HepG2 (cell line): ENCODE measurements around the gene MTRR. TPM values are rescaled to one million over a fixed set of nuclear protein-coding genes. Genes with fewer than 3 reads are reported as not detected.

Experiments
- FOXA1 ChIP-seq, 2 experiments: fragments of 450-650 bp in 1 of 2; sonication (generic) in 1 of 2; formaldehyde crosslinking in 1 of 2; IDR thresholded peaks; 2 replicates each; pipeline versions ENCODE4 v1.4.0 to v1.6.1; 2016 to 2020; ENCODE audit warnings: missing genetic modification reagents in 1 of 2
- FOXO1 ChIP-seq: sonication (generic); formaldehyde crosslinking; IDR thresholded peaks from 2 replicates; pipeline ENCODE4 v1.4.0; 2020; ENCODE audit warnings: missing genetic modification reagents
- GATA4 ChIP-seq: sonication (generic); IDR thresholded peaks from 2 replicates; pipeline ENCODE4 v1.6.1; 2016; ENCODE audit warnings: antibody characterized with exemption, low read depth, borderline replicate concordance
- GTF2F1 ChIP-seq: fragments of 150-350 bp; IDR thresholded peaks from 2 replicates; pipeline ENCODE4 v1.6.1; 2014; ENCODE audit warnings: low read length
- PHF5A ChIP-seq: IDR thresholded peaks from one replicate; pipeline ENCODE4 v1.6.1; 2018; ENCODE audit warnings: low read depth, missing genetic modification reagents; ENCODE audit not compliant: unreplicated experiment
- ZNF562 ChIP-seq: sonication (generic); formaldehyde crosslinking; IDR thresholded peaks from 2 replicates; pipeline ENCODE4 v1.8.0; 2022; ENCODE audit warnings: missing genetic modification reagents, borderline replicate concordance
- ZNF670 ChIP-seq: sonication (generic); formaldehyde crosslinking; IDR thresholded peaks from 2 replicates; pipeline ENCODE4 v1.8.0; 2022; ENCODE audit warnings: mild to moderate bottlenecking, missing genetic modification reagents, borderline replicate concordance
- polyA plus RNA-seq, 8 experiments: library from polyadenylated mRNA; depleted of rRNA in 3 of 8; stranded (reverse) in 7 of 8; unstranded in 1 of 8; fragments of >200 nt; fragmentation: Illumina TruSeq in 4 of 8; extraction: Trizol in 4 of 8; gene quantifications; 2 replicates each; pipeline versions ENCODE4 v1.2.1 to v1.2.3, GENCODE V29; 2011 to 2016; ENCODE audit warnings: low read depth in 4 of 8, missing spikeins in 1 of 8, mixed read lengths in 1 of 8; ENCODE audit not compliant: insufficient read depth in 1 of 8
- total RNA-seq, 5 experiments: library from RNA; depleted of rRNA; stranded (reverse); fragments of >200 nt; fragmentation: Illumina TruSeq; extraction: Trizol; gene quantifications; 2 replicates each; pipeline ENCODE4 v1.2.3, GENCODE V29; 2016; ENCODE audit warnings: low read depth in 1 of 5
- TF ChIP-seq, protein P1 (sequence below): IDR thresholded peaks from 2 replicates; pipeline ENCODE4 v1.6.1; 2016; ENCODE audit warnings: low read depth, missing genetic modification reagents, missing compliant biosample characterization
- TF ChIP-seq, protein P2 (sequence below): sonication (generic); formaldehyde crosslinking; IDR thresholded peaks from 2 replicates; pipeline ENCODE4 v1.8.0; 2022; ENCODE audit warnings: mild to moderate bottlenecking, missing genetic modification reagents
- TF ChIP-seq, protein P3 (sequence below): sonication (generic); IDR thresholded peaks from 2 replicates; pipeline ENCODE4 v1.6.1; 2016; ENCODE audit warnings: low read depth, borderline replicate concordance

MTRR gene
- total and polyA plus RNA-seq, 2 of the 13 experiments (the other 11 are each of a cell fraction or from before 2014, with no cell fraction given): 39.2 to 59.2 TPM

- TF ChIP-seq, protein P1, sequence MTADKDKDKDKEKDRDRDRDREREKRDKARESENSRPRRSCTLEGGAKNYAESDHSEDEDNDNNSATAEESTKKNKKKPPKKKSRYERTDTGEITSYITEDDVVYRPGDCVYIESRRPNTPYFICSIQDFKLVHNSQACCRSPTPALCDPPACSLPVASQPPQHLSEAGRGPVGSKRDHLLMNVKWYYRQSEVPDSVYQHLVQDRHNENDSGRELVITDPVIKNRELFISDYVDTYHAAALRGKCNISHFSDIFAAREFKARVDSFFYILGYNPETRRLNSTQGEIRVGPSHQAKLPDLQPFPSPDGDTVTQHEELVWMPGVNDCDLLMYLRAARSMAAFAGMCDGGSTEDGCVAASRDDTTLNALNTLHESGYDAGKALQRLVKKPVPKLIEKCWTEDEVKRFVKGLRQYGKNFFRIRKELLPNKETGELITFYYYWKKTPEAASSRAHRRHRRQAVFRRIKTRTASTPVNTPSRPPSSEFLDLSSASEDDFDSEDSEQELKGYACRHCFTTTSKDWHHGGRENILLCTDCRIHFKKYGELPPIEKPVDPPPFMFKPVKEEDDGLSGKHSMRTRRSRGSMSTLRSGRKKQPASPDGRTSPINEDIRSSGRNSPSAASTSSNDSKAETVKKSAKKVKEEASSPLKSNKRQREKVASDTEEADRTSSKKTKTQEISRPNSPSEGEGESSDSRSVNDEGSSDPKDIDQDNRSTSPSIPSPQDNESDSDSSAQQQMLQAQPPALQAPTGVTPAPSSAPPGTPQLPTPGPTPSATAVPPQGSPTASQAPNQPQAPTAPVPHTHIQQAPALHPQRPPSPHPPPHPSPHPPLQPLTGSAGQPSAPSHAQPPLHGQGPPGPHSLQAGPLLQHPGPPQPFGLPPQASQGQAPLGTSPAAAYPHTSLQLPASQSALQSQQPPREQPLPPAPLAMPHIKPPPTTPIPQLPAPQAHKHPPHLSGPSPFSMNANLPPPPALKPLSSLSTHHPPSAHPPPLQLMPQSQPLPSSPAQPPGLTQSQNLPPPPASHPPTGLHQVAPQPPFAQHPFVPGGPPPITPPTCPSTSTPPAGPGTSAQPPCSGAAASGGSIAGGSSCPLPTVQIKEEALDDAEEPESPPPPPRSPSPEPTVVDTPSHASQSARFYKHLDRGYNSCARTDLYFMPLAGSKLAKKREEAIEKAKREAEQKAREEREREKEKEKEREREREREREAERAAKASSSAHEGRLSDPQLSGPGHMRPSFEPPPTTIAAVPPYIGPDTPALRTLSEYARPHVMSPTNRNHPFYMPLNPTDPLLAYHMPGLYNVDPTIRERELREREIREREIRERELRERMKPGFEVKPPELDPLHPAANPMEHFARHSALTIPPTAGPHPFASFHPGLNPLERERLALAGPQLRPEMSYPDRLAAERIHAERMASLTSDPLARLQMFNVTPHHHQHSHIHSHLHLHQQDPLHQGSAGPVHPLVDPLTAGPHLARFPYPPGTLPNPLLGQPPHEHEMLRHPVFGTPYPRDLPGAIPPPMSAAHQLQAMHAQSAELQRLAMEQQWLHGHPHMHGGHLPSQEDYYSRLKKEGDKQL (CRISPR knock-in tag): no peak
- TF ChIP-seq ZNF562 (CRISPR knock-in tag) (no peak), ZNF670 (CRISPR knock-in tag) (no peak), FOXA1 (IDR thresholded peaks at IDR 0.05) (no peak), FOXA1 (CRISPR knock-in tag; IDR thresholded peaks at IDR 0.05) (no peak), GTF2F1 (no peak), GATA4 (no peak), PHF5A (CRISPR knock-in tag) (no peak), FOXO1 (no peak)
- TF ChIP-seq, protein P2, sequence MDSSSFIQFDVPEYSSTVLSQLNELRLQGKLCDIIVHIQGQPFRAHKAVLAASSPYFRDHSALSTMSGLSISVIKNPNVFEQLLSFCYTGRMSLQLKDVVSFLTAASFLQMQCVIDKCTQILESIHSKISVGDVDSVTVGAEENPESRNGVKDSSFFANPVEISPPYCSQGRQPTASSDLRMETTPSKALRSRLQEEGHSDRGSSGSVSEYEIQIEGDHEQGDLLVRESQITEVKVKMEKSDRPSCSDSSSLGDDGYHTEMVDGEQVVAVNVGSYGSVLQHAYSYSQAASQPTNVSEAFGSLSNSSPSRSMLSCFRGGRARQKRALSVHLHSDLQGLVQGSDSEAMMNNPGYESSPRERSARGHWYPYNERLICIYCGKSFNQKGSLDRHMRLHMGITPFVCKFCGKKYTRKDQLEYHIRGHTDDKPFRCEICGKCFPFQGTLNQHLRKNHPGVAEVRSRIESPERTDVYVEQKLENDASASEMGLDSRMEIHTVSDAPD (CRISPR knock-in tag): no peak
- TF ChIP-seq, protein P3, sequence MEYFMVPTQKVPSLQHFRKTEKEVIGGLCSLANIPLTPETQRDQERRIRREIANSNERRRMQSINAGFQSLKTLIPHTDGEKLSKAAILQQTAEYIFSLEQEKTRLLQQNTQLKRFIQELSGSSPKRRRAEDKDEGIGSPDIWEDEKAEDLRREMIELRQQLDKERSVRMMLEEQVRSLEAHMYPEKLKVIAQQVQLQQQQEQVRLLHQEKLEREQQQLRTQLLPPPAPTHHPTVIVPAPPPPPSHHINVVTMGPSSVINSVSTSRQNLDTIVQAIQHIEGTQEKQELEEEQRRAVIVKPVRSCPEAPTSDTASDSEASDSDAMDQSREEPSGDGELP: no peak
These were observed 25.9 kb downstream of the MTRR start (continued) for GRCh38 chr5:7894860-7895259.
